Activated B cell treated with CpG ODN at 0.5 μM for 24 hours (primary cell): ENCODE data around the gene ANKRD13A. TPM values are rescaled to one million over a fixed set of nuclear protein-coding genes. Genes with fewer than 3 reads are reported as not detected.
"Not testable (repeated sequence)": the region's sequence is repeated elsewhere in the genome, so short reads cannot be mapped to it uniquely, and the experiment has no call there.

Experiments
- ATAC-seq: fragments of 200-7000 bp; cut with Tn5 transposase; one replicate; pipeline ENCODE4 v1.10.0; 2021; ENCODE audit warnings: low read depth, mild to moderate bottlenecking, moderate library complexity
- CTCF ChIA-PET: fragments of 350-600 bp; sonication (Branson Sonifier 250); formaldehyde crosslinking; loops from one replicate; lab custom pipeline; 2021; ENCODE audit warnings: antibody characterized with exemption; lab: Charles Lee
- POLR2A ChIA-PET: fragments of 350-600 bp; sonication (Branson Sonifier 250); formaldehyde crosslinking; loops from one replicate; lab custom pipeline; 2021; ENCODE audit warnings: antibody characterized with exemption; lab: Charles Lee
- DNase-seq: peaks from one replicate; pipeline ENCODE4 v3.0.0; 2022
- H3K27ac Mint-ChIP-seq: one replicate; pipeline ENCODE4 v1.8.0; 2020; ENCODE audit warnings: mixed read lengths
- H3K27me3 Mint-ChIP-seq: one replicate; pipeline ENCODE4 v1.8.0; 2021; ENCODE audit warnings: mixed read lengths
- H3K36me3 Mint-ChIP-seq: one replicate; pipeline ENCODE4 v1.8.0; 2021; ENCODE audit warnings: low read depth, mixed read lengths
- H3K4me1 Mint-ChIP-seq: one replicate; pipeline ENCODE4 v1.8.0; 2021; ENCODE audit warnings: mixed read lengths
- H3K4me3 Mint-ChIP-seq: one replicate; pipeline ENCODE4 v1.8.0; 2020; ENCODE audit warnings: mild to moderate bottlenecking, mixed read lengths
- H3K9me3 Mint-ChIP-seq: one replicate; pipeline ENCODE4 v1.8.0; 2020; ENCODE audit warnings: mixed read lengths
- CTCF ChIP-seq: fragments of 200-600 bp; IDR thresholded peaks from one replicate; pipeline ENCODE4 v1.8.0; 2022; ENCODE audit warnings: antibody characterized with exemption, mild to moderate bottlenecking
- intact Hi-C: fragments of 100-400 bp; cut with micrococcal nuclease; formaldehyde crosslinking; loops from one replicate; pipeline ENCODE4 v1.15.1; 2024
- total RNA-seq: library from RNA; stranded (reverse); gene quantifications from 2 replicates; pipeline ENCODE4 v1.2.3, GENCODE V29; 2022

The ANKRD13A gene
- total RNA-seq, 1 donor from 2014 or later: 135 TPM

DNA sequence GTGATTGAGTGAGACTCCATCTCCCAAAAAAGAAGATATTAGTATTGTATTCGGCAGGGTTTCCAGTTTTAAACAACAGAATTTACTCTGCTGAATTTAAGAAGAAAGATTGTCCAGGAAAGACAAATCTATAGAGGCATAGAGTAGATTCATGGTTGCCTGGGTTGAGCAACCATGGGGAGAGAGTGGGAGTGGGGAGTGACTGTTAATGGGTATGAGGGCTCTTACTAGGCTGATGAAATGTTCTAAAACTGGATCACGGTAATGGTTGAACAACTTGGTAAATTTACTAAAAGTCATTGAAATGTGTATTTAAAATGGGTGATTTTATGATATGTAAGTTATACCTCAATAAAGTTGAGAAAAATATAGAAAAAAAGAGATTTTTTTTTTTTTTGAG, 63.0 kb downstream of the ANKRD13A start:
- H3K27ac Mint-ChIP-seq: no peak overlapping the region
- H3K27me3 Mint-ChIP-seq: no peaks in the 10 kb centered on the region
- no peak overlapping the region for H3K4me3 Mint-ChIP-seq
- ATAC-seq: no peak
- no peaks in the 10 kb centered on the region for H3K4me1 Mint-ChIP-seq
- no peak for DNase-seq
- ChIA-PET CTCF (no interaction called here), POLR2A (interaction anchor here (0.6 kb wide), 2 partner anchors 22 to 219 kb away, joined by 3 to 6 read pairs; partner anchors contain the start of gene ATP2A2)
- H3K9me3 Mint-ChIP-seq: no peaks in the 10 kb centered on the region
- H3K36me3 Mint-ChIP-seq: no peaks in the 10 kb centered on the region
- no peak for TF ChIP-seq CTCF
- intact Hi-C loops: no loop called here

- Mint-ChIP-seq H3K27me3 (no peaks in the 10 kb centered on the region), H3K4me3 (no peak overlapping the region), H3K27ac (no peak overlapping the region), H3K36me3 (no peaks in the 10 kb centered on the region), H3K9me3 (no peaks in the 10 kb centered on the region), H3K4me1 (no peaks in the 10 kb centered on the region)
- ChIA-PET POLR2A (no interaction called here), CTCF (no interaction called here)
- TF ChIP-seq CTCF: no peak
- intact Hi-C loops: no loop called here
- no peak for DNase-seq
- no peak for ATAC-seq
Measured at GRCh38 chr12:110065540-110065939, 66.3 kb downstream of the ANKRD13A start.

DNA sequence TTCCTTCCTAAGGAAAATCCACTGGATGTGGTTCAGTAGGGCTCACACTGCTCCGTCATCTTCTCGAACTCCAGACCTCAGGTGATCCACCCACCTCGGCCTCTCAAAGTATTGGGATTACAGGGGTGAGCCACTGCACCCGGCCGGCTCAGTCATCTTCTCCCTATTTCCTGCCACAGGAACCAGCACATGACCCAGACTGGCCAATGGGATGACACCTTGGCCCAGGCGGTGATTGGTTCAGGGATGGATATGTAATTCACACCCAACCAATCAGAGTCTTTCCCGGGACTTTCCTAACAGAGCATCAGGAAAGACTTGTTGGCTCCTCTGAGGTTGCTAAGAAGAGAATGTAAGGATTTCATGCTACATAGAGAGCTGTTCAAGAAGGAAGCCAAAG, 68.3 kb downstream of the ANKRD13A start:
- CTCF ChIA-PET: no interaction called here
- Mint-ChIP-seq H3K9me3 (no peaks in the 10 kb centered on the region), H3K36me3 (no peaks in the 10 kb centered on the region), H3K4me3 (no peak overlapping the region), H3K4me1 (peaks cover 2% of the 10 kb centered on the region), H3K27me3 (no peaks in the 10 kb centered on the region), H3K27ac (no peak overlapping the region)
- DNase-seq (no peak), ATAC-seq (no peak)
- POLR2A ChIA-PET: no interaction called here
- TF ChIP-seq CTCF: no peak
- intact Hi-C loops: no loop called here

DNA sequence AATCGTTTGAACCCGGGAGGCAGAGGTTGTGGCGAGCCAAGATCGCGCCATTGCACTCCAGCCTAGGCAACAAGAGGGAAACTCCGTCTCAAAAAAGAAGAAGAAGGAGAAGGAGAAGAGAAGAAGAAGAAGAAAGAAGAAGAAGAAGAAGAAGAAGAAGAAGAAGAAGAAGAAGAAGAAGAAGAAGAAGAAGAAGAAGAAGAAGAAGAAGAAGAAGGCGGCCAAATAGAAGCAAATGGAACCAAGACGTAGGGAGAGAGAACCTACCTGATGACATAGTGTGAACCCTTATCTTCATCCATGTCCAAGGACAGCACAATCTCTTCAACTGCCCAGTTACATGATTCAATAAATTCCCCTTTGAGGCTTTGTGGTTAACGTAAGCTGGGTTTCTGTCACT, 68.9 kb downstream of the ANKRD13A start:
- H3K36me3 Mint-ChIP-seq, ATAC-seq, H3K4me3 Mint-ChIP-seq, H3K4me1 Mint-ChIP-seq, H3K9me3 Mint-ChIP-seq, POLR2A ChIA-PET, H3K27ac Mint-ChIP-seq, DNase-seq, CTCF ChIA-PET, intact Hi-C loops, H3K27me3 Mint-ChIP-seq: not testable (repeated sequence)

DNA sequence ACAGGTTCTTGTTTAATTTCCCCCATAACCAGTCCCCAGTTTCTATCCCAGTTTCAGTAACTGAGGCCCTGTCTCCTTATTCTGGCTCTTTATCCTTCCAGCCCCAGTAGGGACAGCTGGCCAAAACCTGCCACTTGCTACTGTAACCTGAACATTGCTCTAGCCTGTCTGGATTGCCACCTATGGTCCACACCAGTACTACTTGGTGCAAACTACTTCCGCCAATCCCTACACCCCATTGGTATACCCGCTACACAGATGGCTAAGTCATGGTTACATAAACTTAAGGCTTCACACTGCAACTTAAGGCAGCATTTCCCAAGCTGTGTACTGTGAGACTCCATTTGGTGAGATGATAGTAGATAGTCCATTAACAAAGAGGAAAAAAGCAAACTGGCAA, 69.4 kb downstream of the ANKRD13A start:
- Mint-ChIP-seq H3K4me3 (no peak overlapping the region), H3K4me1 (peaks cover 11% of the 10 kb centered on the region), H3K36me3 (no peaks in the 10 kb centered on the region), H3K9me3 (no peaks in the 10 kb centered on the region), H3K27ac (no peak overlapping the region), H3K27me3 (no peaks in the 10 kb centered on the region)
- intact Hi-C loops: no loop called here
- ChIA-PET POLR2A (no interaction called here), CTCF (no interaction called here)
- DNase-seq (no peak), ATAC-seq (no peak)
- TF ChIP-seq CTCF: no peak

- H3K4me3 Mint-ChIP-seq: no peak overlapping the region
- H3K27ac Mint-ChIP-seq: no peak overlapping the region
- intact Hi-C loops: no loop called here
- no peak for ATAC-seq
- TF ChIP-seq CTCF: no peak
- H3K9me3 Mint-ChIP-seq: no peaks in the 10 kb centered on the region
- POLR2A ChIA-PET: no interaction called here
- CTCF ChIA-PET: interaction anchor here (0.6 kb wide), 1 partner anchor 8 kb away, joined by 4 read pairs; no protein-coding TSS in a partner anchor
- peaks cover 12% of the 10 kb centered on the region for H3K4me1 Mint-ChIP-seq
- no peaks in the 10 kb centered on the region for H3K36me3 Mint-ChIP-seq
- H3K27me3 Mint-ChIP-seq: no peaks in the 10 kb centered on the region
- no peak for DNase-seq
Measured at GRCh38 chr12:110071504-110071903, 72.3 kb downstream of the ANKRD13A start.
